Measurements from ENCODE around the gene MAN2B2.

- TF ChIP-seq CTCF (optimal IDR thresholded peaks at IDR 0.05 in 1 of 3, IDR thresholded peaks at IDR 0.05 in 1 of 3, conservative IDR thresholded peaks at IDR 0.05 in 1 of 3; ENCODE audit: extremely low read depth in 1 of 3, insufficient read depth in 2 of 3, low read length in 3 of 3) (no peak), EZH2 (IDR thresholded peaks at IDR 0.05; ENCODE audit: low read length) (no peak)
Observed at GRCh38 chr4:6609415-6610079, 34.6 kb downstream of the MAN2B2 start.
